ENCODE results near the gene GBE1. TPM values are rescaled to one million over a fixed set of nuclear protein-coding genes. Genes with fewer than 3 reads are reported as not detected.

GBE1 gene
- total RNA-seq, 2 experiments from 2014 or later, result 29.8 to 33.3 TPM

DNA sequence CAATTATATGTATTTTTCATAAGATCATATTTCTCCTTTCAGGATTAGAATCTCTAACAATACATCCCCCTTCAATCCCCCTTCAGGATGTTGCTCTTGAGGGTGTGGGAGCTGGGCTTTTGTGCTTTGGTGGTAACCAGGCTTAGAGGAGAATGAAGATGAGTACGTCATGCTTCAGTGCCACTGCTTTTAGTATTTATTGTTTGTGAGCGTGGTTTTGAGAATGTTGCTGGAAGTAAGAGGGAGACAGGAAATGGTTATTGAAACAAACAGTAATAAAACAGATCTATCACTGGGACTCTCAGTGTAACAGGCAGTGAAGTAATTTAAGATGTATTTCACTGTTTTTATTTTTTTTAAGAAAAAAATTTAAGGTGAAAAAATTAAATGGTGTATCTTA is 35.3 kb downstream of the GBE1 start:
- DNase-seq (no peak), ATAC-seq (no peak)
- Mint-ChIP-seq H3K9me3 (ENCODE audit: insufficient read depth) (no peaks in the 10 kb centered on the region), H3K4me1 (ENCODE audit: low read depth) (peaks cover 4% of the 10 kb centered on the region), H3K27me3 (ENCODE audit: low read depth) (no peaks in the 10 kb centered on the region), H3K4me3 (no peak overlapping the region), H3K27ac (no peak overlapping the region), H3K36me3 (ENCODE audit: low read depth) (peaks cover 12% of the 10 kb centered on the region)
- CTCF ChIA-PET, result no interaction called here
- POLR2A ChIA-PET, result no interaction called here

- H3K27me3 Mint-ChIP-seq (ENCODE audit: low read depth), result no peaks in the 10 kb centered on the region
- peaks cover 4% of the 10 kb centered on the region for H3K4me1 Mint-ChIP-seq (ENCODE audit: low read depth)
- H3K9me3 Mint-ChIP-seq (ENCODE audit: insufficient read depth), result no peaks in the 10 kb centered on the region
- no peak overlapping the region for H3K4me3 Mint-ChIP-seq
- H3K36me3 Mint-ChIP-seq (ENCODE audit: low read depth), result peaks cover 7% of the 10 kb centered on the region
- POLR2A ChIA-PET, result no interaction called here
- DNase-seq (no peak), ATAC-seq (no peak)
- CTCF ChIA-PET, result no interaction called here
- H3K27ac Mint-ChIP-seq, result no peak overlapping the region
Measured at GRCh38 chr3:81723732-81724313, 37.6 kb downstream of the GBE1 start.

DNA sequence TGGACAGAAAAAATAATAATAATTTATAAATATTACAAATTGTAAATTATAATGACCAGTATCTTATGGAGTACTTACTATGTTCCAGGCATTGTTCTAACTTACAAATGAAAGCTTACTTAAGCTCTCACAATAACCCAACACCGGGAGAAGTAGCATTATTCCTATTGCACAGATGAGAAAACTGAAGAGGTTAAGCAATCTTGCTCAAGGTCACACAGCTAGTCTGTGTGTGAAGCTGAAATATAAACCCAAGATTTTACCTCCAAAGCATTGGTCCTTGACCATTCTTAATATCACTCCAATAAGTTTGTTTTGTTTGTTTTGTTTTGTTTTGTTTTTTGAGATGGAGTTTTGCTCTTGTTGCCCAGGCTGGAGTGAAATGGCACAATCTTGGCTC is 43.1 kb downstream of the GBE1 start:
- Mint-ChIP-seq H3K9me3 (ENCODE audit: insufficient read depth) (no peaks in the 10 kb centered on the region), H3K36me3 (ENCODE audit: low read depth) (no peaks in the 10 kb centered on the region), H3K4me1 (ENCODE audit: low read depth) (no peaks in the 10 kb centered on the region), H3K27me3 (ENCODE audit: low read depth) (no peaks in the 10 kb centered on the region), H3K27ac (no peak overlapping the region), H3K4me3 (no peak overlapping the region)
- ChIA-PET POLR2A (no interaction called here), CTCF (no interaction called here)
- DNase-seq (no peak), ATAC-seq (no peak)

DNA sequence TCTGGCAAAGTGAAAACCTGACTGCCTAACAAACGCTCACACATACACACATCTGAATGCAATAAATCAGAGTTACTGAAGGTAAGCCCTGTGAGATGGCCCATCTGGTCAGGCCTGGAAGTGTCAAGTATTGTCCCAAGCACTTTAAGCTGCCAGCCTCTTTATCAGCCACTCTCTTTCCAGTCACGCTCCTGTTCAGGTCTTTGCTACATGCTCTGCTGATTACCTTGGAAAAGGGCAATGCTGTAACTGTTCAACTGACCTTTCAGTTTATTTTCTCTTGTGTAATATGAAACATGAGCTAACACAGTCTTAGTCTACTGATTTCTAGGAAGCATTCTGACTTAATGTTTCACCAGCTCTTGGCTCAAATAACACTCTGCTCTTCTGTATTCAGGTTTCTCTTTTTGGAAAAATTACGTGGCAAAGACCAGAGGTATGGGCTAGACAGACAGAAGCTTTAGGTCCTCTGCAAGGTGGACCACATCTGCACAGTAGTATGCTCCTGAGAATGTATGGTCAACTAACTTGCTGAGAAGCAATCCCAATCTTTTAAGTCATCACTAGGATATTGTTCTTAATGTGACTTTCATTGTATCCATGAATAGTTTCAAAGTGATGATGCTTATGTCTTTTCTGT is 44.5 kb downstream of the GBE1 start:
- Mint-ChIP-seq H3K9me3 (ENCODE audit: insufficient read depth) (no peaks in the 10 kb centered on the region), H3K36me3 (ENCODE audit: low read depth) (no peaks in the 10 kb centered on the region), H3K27me3 (ENCODE audit: low read depth) (no peaks in the 10 kb centered on the region), H3K4me3 (no peak overlapping the region), H3K27ac (no peak overlapping the region), H3K4me1 (ENCODE audit: low read depth) (no peaks in the 10 kb centered on the region)
- CTCF ChIA-PET, result no interaction called here
- no peak for ATAC-seq
- DNase-seq, result no peak
- POLR2A ChIA-PET, result no interaction called here

DNA sequence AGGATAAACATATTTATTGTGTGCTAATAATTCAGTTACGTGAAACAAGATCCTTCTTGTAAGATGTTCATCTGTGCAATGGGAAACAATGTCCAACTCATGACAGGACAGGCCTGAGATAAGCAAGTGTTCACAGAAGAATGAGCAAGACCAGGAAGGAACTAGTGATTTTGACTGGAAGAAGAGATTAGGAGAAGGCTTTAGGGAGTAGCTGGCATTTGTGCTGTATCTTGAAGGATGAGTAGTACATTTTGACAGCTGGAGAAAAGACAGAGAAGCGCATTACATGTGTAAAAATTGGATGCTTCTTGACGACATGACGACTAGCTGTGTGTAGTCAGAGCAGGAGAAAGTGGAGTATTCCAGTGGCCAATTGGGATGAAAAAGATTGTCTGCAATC is 48.4 kb downstream of the GBE1 start:
- CTCF ChIA-PET, result no interaction called here
- ATAC-seq, result no peak
- Mint-ChIP-seq H3K9me3 (ENCODE audit: insufficient read depth) (no peaks in the 10 kb centered on the region), H3K4me3 (no peak overlapping the region), H3K36me3 (ENCODE audit: low read depth) (peaks cover 3% of the 10 kb centered on the region), H3K4me1 (ENCODE audit: low read depth) (no peaks in the 10 kb centered on the region), H3K27ac (no peak overlapping the region), H3K27me3 (ENCODE audit: low read depth) (no peaks in the 10 kb centered on the region)
- POLR2A ChIA-PET, result no interaction called here
- DNase-seq, result no peak

DNA sequence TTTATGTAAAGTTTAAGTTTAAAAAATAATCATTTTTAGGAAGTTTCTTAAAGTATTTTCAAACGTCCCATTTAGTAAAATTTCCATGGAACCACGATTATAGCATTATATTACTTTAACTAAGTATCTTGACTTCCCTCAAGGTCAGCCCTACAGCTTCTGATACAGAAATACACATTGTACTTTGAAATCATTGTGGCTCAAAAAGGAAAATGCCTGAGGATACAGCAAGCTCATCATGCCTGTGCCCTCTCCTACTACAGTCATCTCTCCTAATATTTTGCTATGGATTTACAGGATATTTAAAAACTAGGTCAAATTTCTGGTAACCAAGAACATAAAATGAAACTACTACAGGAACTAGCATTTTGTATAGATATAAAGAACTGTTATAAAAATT is 51.8 kb downstream of the GBE1 start:
- ChIA-PET CTCF (interaction anchor here (1.5 kb wide), 1 partner anchor 52 kb away, joined by 4 read pairs; the partner anchor contains the start of gene GBE1), POLR2A (no interaction called here)
- H3K27me3 Mint-ChIP-seq (ENCODE audit: low read depth), result no peaks in the 10 kb centered on the region
- no peak for DNase-seq
- H3K4me3 Mint-ChIP-seq, result no peak overlapping the region
- no peaks in the 10 kb centered on the region for H3K4me1 Mint-ChIP-seq (ENCODE audit: low read depth)
- no peak for ATAC-seq
- peaks cover 3% of the 10 kb centered on the region for H3K36me3 Mint-ChIP-seq (ENCODE audit: low read depth)
- H3K27ac Mint-ChIP-seq, result no peak overlapping the region
- no peaks in the 10 kb centered on the region for H3K9me3 Mint-ChIP-seq (ENCODE audit: insufficient read depth)

GRCh38 chr3:81707996-81708395 is 53.4 kb downstream of the GBE1 start:
- Mint-ChIP-seq H3K36me3 (ENCODE audit: low read depth) (peaks cover 6% of the 10 kb centered on the region), H3K27ac (no peak overlapping the region), H3K4me3 (no peak overlapping the region), H3K9me3 (ENCODE audit: insufficient read depth) (no peaks in the 10 kb centered on the region), H3K27me3 (ENCODE audit: low read depth) (no peaks in the 10 kb centered on the region), H3K4me1 (ENCODE audit: low read depth) (no peaks in the 10 kb centered on the region)
- ATAC-seq (no peak), DNase-seq (no peak)
- ChIA-PET CTCF (no interaction called here), POLR2A (no interaction called here)

GRCh38 chr3:81702126-81702525 is 59.3 kb downstream of the GBE1 start:
- Mint-ChIP-seq H3K36me3 (ENCODE audit: low read depth) (peaks cover 5% of the 10 kb centered on the region), H3K27me3 (ENCODE audit: low read depth) (no peaks in the 10 kb centered on the region), H3K4me1 (ENCODE audit: low read depth) (no peaks in the 10 kb centered on the region), H3K27ac (no peak overlapping the region), H3K9me3 (ENCODE audit: insufficient read depth) (no peaks in the 10 kb centered on the region), H3K4me3 (no peak overlapping the region)
- ATAC-seq (no peak), DNase-seq (no peak)
- POLR2A ChIA-PET, result no interaction called here
- CTCF ChIA-PET, result no interaction called here

GRCh38 chr3:81699536-81700320 is 61.7 kb downstream of the GBE1 start:
- CTCF ChIA-PET, result no interaction called here
- no peak overlapping the region for H3K27ac Mint-ChIP-seq
- no peak for ATAC-seq
- H3K9me3 Mint-ChIP-seq (ENCODE audit: insufficient read depth), result no peaks in the 10 kb centered on the region
- peaks cover 5% of the 10 kb centered on the region for H3K36me3 Mint-ChIP-seq (ENCODE audit: low read depth)
- no peaks in the 10 kb centered on the region for H3K4me1 Mint-ChIP-seq (ENCODE audit: low read depth)
- no peaks in the 10 kb centered on the region for H3K27me3 Mint-ChIP-seq (ENCODE audit: low read depth)
- POLR2A ChIA-PET, result no interaction called here
- DNase-seq, result no peak
- no peak overlapping the region for H3K4me3 Mint-ChIP-seq

GRCh38 chr3:81696090-81696489 is 65.4 kb downstream of the GBE1 start:
- ATAC-seq (no peak), DNase-seq (no peak)
- ChIA-PET CTCF (no interaction called here), POLR2A (no interaction called here)
- Mint-ChIP-seq H3K27ac (no peak overlapping the region), H3K36me3 (ENCODE audit: low read depth) (peaks cover 6% of the 10 kb centered on the region), H3K27me3 (ENCODE audit: low read depth) (no peaks in the 10 kb centered on the region), H3K4me1 (ENCODE audit: low read depth) (no peaks in the 10 kb centered on the region), H3K4me3 (no peak overlapping the region), H3K9me3 (ENCODE audit: insufficient read depth) (no peaks in the 10 kb centered on the region)

DNA sequence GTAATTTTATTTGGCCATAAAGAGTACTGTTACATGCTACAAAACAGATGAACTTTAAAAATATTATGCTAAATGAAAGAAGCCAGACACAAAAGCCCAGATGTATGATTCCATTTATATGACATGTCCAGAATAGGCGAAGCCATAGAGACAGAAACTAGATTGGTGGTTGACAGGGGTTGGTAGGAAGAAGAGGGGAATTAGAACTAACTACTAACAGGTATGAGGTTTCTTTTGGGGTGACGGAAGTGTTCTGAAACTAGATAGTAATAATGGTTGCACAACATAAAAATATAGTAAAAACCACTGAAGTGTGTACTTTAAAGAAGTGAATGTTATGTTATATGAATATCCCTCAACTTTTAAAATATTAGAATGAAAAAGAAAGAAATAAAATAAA is 66.1 kb downstream of the GBE1 start:
- Mint-ChIP-seq H3K4me1 (ENCODE audit: low read depth) (no peaks in the 10 kb centered on the region), H3K4me3 (no peak overlapping the region), H3K27ac (no peak overlapping the region), H3K27me3 (ENCODE audit: low read depth) (no peaks in the 10 kb centered on the region), H3K9me3 (ENCODE audit: insufficient read depth) (no peaks in the 10 kb centered on the region), H3K36me3 (ENCODE audit: low read depth) (peaks cover 6% of the 10 kb centered on the region)
- ChIA-PET POLR2A (no interaction called here), CTCF (no interaction called here)
- DNase-seq (no peak), ATAC-seq (no peak)

DNA sequence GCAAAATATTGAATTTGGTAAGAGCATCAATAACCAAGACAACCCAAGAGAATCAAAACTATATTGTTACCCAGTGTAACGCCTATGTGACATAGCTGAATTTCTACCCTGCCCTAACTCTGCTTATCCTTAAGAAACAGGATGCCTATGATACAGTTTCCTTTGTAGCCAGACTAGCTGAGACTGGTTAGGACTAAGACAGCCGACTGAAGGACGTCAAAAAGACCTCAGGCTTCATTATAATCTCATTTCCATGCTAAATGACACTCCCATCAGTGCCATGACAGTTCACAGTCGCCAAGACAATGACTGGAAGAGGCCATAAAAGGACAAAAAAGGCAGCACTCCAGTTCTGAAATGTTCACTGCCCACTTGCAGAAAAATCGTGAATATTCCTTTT is 66.8 kb downstream of the GBE1 start:
- Mint-ChIP-seq H3K27me3 (ENCODE audit: low read depth) (no peaks in the 10 kb centered on the region), H3K4me1 (ENCODE audit: low read depth) (no peaks in the 10 kb centered on the region), H3K4me3 (no peak overlapping the region), H3K27ac (no peak overlapping the region), H3K9me3 (ENCODE audit: insufficient read depth) (no peaks in the 10 kb centered on the region), H3K36me3 (ENCODE audit: low read depth) (peaks cover 7% of the 10 kb centered on the region)
- CTCF ChIA-PET, result no interaction called here
- POLR2A ChIA-PET, result no interaction called here
- DNase-seq (no peak), ATAC-seq (no peak)
